Activated T-helper 1 cell treated with anti-CD3 and anti-CD28 coated beads, Interleukin-2, amount 50 U/mL, for 16 hours (primary cell): ENCODE measurements around the gene KCNG2.

Experiments used
- DNase-seq, 2 donors: peaks; one replicate each; pipeline ENCODE4 v3.0.0-alpha.2; 2020; ENCODE audit warnings: low read depth in 1 of 2, low spot score in 1 of 2

The KCNG2 gene

DNA sequence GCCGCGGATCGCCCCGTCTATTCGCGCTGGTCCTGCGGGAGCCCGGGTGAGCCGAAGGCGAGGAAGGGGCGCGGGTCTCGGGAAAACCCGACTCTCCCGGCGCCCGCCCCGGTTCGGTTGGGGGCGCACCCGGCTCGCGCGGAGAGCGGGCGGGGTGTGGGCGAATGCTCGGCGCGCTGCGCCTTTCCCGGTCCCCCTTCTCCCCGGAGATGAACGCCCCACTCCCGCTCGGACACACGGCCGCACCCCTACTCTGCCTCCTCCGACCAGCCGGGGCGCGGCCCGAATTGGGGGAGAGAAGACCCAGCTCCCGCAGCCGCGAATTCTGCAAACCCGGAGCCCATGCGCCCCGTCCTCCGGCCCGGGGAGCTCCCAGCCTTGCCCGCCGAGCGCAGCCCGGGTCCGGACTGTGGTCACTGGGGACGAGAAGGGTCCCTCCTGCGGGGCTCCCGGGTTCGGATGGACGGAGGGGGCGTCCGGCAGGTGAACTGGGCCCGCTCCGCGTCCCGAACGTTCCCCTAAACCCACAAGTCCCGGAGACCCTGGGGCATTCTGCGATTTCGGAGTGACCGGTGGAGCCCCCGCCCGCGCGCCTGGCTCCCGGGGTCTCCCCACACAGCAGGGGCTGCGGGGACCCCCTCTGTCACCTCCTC is 734 bp downstream of the KCNG2 start:
- no peak for DNase-seq

DNA sequence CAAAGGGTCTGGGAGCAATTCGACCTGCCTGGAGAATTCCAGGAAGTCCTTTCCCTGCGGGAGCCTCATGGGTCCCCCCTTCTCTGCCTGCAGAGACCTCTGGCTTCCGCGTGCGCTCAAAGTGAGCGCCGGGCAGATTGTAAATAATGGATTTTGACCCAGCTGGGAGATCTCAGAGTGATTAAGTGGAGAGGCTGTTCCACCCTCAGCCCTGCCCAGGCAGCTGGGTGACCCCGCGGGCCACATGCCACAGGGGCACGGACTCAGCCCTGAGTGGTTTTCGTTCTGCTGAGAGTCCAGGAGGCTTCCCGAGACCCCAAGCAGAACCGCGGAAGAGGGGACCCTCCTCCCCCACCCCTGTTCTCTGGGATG is 1.2 kb downstream of the KCNG2 start:
- no peak for DNase-seq

DNA sequence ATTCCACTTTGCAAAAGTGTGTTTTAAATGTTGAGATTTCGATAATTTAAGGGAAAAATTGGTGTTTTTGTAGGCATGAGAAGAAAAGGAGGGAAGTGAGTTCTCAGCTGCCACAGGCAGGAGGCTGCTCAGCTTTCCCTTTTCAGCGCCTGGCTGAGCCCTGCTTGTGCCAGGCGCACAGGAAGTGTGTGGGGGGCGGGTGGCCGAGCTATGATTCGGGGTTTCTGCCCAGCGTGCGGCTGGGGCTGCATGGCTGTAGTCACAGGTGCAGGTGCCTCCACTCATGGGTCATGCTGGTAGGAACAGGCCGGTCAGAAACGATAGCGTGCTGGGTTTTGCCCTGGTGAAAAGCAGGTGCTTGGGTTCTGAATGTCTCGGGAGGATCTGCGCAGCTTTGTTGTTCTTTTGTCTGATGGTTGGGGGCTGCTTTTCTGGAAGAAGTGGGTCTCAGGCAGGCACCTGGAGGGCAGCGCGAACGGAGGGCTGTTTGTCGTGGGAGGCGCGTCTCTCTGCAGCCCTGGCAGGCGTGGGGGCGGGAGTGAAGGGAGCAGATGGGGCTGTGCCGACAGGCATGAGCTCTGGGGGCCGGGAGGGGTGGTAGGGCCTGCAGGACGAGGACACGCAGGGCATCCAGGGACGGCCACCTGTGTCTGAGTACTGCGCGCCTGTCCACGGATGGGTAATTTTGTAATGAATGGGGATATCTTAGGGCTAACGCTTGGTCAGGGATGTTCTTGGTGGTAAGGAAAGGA is 2.1 kb downstream of the KCNG2 start:
- DNase-seq, result no peak

DNA sequence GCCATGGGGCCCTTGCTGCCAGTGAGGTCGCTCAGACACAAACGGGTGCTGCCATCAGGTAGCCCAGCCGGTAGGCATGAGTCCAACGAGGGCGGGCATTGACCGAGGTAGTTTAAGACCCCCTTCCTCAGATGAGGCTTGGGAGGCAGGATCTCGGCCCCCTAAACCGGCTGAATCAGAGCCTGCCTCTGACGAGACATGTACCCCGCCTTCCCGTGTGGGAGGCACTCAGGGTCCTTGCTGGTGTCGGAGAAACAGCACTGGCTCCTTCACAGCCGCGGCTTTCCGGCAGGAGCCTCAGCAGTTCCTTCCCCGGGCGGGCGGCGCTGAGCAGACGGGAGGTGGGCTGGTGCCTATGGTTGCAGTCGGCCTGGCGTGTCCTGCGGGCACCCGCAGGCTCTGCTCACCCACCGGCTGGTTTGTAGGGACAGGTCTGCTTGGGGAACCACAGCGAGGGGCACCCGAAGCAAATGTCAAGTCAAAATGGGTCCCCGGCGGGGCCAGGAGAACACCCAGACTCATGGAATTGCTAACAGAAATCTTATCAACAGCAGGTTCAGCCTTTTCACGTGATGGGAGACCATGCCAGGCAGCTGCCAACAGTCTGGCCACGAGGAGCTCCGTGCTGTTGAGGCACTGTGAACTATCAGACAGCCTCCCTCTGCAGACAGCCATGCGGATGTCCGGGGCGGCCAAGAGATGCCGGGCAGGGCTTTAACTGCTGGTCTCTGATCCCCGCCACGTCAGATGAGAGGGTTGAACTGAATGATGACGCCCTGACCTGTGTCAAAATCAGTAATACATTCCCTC is 2.8 kb downstream of the KCNG2 start:
- no peak for DNase-seq

DNA sequence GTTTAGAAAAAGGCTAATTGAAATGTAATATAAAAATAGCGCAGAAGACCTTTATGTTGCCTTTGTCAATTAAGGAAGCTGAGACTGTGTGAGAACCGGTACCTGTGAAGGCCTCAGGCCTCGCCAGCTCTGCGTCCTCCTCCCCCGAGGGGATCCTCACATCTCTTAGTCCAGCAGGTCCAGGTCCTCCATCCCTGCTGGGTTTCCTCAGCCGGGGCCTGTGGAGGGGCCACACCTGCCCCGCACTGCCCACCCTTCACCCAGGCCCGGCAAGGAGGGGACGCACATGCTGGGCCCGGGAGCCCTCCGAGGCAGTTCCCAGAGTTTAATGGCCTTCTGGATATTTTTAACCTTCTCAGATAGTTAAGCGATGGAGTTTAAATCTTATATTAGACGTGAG is 3.5 kb downstream of the KCNG2 start:
- no peak for DNase-seq

- DNase-seq, result no peak
Observed at GRCh38 chr18:79801641-79802040, 3.9 kb downstream of the KCNG2 start.

- DNase-seq, result no peak
Observed at GRCh38 chr18:79802298-79802697, 4.6 kb downstream of the KCNG2 start.

- DNase-seq, result no peak
Observed at GRCh38 chr18:79803611-79804051, 5.9 kb downstream of the KCNG2 start.

- no peak for DNase-seq
Observed at GRCh38 chr18:79804130-79804787, 6.5 kb downstream of the KCNG2 start.

DNA sequence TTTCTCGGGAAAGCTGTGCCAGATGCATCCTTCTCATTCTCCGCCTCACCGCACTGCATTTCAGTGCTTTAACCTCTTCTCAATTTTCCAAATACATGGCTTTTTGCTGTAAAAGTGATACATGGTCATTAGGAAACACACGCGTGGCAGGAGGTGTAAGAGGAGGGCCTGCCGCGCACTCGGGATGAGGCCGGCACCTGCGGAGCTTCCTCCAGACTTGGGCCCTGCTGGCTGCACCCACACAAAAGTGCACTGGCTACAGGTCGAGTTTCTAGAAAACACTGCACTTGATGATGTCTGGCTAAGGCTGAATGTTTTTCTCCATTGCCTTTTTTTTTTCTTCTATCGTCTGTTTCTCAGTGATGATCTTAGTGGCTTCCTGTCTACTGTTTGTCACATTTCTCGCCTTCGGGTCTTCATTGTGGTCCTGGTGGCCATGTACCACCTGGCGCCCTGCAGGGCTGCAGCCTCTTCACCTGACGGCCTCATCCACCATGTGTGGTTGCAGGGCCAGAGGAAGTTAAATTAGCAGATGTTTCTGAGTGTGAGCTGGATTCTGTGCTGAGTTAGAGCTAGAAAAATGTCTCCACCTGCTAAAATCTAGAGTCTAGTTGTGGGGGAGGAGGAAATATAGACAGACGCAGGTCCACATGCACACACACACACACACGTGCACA is 7.6 kb downstream of the KCNG2 start:
- DNase-seq, result no peak

DNA sequence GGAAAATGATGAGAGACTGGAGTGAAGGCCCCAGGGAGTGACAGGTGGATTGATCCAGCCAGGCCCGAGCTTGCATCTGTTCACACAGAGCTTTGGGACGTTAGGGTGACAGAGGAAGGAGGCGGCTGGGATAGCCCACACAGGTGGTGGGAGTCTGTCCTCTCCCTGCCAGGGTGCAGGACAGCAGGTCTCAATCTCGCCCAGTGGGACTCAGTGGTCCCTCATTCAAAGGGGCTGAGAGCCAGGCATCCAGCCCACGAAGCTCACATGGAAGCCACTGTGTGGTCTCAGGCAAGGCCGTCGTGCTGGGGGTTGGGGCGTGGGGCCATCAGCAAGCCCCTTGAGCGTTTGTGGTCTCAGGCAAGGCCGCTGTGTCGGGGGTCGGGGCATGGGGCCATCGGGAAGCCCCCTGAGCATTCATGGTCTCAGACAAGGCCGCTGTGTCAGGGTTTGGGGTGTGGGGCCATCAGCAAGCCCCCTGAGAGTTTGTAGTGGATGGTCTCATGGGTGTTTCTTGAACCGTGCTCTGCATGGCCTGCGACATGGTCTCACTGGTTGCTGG is 8.3 kb downstream of the KCNG2 start:
- DNase-seq, result no peak

- DNase-seq, result no peak
Observed at GRCh38 chr18:79806976-79807841, 9.5 kb downstream of the KCNG2 start.

DNA sequence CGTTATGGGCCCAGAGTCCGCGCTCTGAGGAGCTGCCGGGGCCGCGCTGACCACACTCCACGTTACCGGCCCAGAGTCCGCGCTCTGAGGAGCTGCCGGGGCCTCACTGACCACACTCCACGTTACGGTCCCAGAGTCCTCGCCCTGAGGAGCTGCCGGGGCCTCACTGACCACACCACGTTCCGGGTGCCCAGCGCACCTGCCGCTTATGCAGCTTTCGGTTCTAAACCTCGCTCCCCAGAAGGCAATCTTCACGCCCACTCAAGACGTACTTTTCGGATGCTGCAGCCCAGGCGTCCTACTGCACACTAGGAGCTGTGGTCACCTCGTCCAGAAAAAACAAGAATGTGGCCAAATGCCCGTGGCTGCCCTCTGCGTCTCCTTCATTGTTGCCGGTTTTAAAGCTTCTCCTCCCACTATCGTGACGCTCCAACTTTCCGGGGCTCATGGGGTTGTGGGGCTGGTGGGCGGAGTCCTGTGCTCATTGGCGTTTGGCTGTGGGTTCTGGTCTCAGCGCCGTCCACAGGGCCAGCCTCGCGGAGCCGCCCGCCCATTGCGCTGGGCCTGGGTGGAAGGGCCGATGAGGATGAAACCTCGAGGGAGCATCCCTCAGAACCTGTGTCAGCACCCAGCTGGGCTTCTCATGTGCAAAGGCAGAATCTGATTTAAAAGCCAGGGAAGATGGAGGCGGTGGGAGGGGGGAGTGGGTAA is 11.9 kb downstream of the KCNG2 start:
- no peak for DNase-seq

- DNase-seq, result no peak
Observed at GRCh38 chr18:79812052-79812451, 14.3 kb downstream of the KCNG2 start.

- no peak for DNase-seq
Observed at GRCh38 chr18:79814373-79814772, 16.6 kb downstream of the KCNG2 start.

GRCh38 chr18:79815657-79816056 is 17.9 kb downstream of the KCNG2 start:
- no peak for DNase-seq

DNA sequence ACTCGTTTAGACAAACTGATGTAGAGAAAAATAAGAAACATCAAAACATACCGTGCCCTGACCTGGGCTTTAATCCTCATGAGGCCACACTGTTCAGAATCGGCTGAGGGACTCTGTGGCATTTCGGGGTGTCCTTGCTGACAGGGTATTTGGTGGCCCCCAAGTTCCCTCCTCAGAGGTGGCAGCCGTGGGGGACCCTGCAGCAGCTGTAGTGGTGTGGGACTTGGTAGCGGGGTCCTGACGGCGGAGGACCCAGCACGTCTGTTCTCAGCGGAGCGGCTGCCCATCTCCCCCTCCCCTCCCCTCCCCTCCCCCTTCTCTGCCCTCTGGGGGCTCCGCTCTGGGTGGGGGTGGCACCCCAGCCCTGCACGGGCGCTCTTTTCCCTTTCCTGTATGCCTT is 18.4 kb downstream of the KCNG2 start:
- no peak for DNase-seq

DNA sequence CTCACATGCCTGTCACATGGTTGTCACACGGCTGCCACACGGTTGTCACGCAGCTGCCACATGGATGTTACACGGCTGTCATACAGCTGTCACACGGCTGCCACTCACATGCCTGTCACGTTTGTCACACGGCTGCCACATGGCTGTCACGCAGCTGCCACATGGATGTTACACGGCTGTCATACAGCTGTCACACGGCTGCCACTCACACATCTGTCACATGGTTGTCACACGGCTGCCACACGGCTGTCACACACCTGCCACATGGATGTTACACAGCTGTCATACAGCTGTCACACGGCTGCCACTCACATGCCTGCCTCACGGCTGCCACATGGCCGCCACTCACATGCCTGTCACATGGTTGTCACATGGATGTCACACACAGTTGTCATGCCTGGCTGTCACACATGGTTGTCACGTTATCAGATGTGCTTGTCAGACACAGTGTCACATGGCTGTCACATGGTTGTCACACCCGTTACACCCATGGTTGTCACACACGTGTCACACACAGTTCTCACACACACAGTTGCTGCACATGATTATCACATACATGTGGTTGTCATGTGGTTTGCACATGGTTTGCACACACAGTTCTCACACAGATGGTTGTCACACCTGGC is 19.4 kb downstream of the KCNG2 start:
- DNase-seq, result no peak

DNA sequence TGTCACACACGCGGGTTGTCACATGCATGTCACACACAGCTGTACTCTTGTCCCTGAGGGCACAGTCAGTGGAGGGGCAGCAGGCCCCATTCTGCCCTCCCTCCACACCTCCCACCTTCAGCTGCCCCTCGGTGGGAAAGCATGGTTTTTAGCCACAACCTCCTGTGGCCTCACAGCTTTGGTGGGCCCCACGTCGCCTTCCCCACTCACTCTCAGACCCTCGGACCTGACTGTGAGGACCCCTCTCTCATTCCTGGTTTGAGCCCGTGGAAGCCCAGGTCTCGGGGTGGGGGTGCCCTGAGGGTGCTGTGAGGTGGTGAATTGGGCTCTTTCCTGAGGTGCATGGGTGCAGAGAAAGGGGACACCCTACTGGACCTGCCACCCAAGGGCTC is 19.9 kb downstream of the KCNG2 start:
- no peak for DNase-seq
